ENCODE data around the gene ZNF595.

DNA sequence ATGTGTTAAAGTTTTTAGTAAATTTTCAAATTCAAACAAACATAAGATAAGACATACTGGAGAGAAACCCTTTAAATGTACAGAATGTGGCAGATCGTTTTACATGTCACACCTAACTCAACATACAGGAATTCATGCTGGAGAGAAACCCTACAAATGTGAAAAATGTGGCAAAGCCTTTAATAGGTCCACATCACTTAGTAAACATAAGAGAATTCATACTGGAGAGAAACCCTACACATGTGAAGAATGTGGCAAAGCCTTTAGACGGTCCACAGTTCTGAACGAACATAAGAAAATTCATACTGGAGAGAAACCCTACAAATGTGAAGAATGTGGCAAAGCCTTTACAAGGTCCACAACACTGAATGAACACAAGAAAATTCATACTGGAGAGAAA, 32.8 kb downstream of the ZNF595 start:
- TF ChIP-seq, protein P1, sequence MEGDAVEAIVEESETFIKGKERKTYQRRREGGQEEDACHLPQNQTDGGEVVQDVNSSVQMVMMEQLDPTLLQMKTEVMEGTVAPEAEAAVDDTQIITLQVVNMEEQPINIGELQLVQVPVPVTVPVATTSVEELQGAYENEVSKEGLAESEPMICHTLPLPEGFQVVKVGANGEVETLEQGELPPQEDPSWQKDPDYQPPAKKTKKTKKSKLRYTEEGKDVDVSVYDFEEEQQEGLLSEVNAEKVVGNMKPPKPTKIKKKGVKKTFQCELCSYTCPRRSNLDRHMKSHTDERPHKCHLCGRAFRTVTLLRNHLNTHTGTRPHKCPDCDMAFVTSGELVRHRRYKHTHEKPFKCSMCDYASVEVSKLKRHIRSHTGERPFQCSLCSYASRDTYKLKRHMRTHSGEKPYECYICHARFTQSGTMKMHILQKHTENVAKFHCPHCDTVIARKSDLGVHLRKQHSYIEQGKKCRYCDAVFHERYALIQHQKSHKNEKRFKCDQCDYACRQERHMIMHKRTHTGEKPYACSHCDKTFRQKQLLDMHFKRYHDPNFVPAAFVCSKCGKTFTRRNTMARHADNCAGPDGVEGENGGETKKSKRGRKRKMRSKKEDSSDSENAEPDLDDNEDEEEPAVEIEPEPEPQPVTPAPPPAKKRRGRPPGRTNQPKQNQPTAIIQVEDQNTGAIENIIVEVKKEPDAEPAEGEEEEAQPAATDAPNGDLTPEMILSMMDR (IDR thresholded peaks at IDR 0.05): no peak
- TF ChIP-seq EZH2 (IDR thresholded peaks at IDR 0.05; ENCODE audit: borderline replicate concordance, insufficient read depth, low read depth, low read length, poor library complexity, severe bottlenecking): no peak
